NCI-H1694 (cell line): Measurements from ENCODE around the gene KCNIP3.
"Not testable (repeated sequence)": the region's sequence is repeated elsewhere in the genome, so short reads cannot be mapped to it uniquely, and the experiment has no call there.

Source experiments
- DNase-seq: peaks from one replicate; lab custom pipeline; 2025; lab: John Stamatoyannopoulos, UW

KCNIP3 gene

DNA sequence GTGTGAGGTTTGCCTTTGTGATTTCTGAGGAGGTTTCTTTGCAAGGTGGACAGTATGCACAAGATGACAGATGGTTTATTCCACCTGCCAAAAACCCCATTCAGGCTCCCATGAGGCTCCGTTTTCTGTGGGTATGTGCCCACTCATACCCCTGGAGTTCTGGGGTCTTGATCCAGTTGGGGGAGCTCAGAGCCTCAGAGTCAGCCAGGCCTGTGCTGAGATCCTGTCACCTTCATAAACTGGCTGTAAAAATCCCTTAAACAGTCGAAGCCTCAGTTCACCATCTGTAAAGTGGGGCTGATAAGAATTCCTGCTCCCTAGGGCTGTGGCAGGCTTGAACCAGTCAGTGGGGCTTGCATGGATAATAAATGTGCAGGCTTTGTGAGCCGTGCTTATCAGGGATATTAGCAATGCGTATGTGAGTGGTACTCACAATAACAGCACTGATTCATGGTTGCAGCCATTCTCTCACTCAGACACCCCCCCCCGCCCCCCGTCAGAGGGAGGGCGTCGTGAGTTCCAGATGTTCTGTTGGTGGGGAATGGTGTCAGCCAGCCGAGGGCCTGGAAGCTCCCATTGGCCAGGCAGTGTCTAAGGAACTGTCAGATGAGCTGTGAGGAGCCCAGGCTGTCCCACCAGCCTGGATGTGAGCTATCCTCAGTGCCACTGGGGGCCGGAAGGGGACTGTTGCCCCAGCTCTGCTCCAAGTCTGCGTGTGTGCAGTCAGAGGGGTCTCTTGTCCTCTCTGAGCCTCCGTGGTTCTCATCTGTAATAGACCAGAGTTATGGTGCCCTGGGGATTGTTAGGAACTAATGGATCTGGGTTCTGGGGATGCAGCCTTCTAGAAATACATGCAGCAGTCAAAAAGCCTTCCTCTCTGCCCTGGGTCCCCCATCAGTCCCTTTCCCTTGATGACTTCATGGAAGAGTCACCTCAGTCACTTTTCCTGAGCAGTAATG lies 51.7 kb downstream of the KCNIP3 start:
- no peak for DNase-seq

DNA sequence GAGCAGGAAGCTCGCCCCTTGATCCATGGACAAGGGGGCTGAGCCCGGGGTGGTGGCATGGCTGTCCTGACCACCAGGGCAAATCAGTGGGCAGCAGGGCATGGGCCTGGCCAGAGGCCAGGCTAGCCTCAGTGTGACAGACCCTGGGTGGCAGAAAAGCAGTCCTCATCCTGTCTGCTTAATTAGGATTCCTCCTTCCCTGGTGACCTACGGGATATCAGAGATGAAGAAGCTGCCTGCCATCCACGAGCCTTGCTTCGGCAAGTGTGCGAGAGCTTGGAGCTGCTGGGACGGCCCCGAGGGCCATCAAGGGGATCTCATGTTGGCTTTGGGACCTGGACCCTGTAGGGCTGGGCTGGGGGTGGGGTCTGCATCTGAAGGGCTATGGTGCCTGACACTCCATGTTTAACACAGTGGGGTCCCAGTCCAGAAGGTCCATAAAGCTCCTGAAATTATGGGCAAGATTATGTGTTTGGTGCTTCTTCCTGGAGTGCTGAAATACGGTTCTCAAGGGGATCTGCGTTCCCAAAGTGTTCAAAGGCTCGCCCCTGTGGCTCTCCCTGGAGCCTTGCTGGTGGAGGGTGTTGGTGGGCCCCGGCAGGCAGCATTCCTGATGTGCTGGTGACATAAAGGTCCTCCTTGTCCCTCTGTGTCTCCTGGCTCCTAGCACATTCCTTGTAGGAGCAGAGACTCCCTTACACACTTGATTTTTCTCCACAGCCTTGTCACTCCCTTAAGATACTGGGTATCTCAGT lies 52.6 kb downstream of the KCNIP3 start:
- no peak for DNase-seq

DNA sequence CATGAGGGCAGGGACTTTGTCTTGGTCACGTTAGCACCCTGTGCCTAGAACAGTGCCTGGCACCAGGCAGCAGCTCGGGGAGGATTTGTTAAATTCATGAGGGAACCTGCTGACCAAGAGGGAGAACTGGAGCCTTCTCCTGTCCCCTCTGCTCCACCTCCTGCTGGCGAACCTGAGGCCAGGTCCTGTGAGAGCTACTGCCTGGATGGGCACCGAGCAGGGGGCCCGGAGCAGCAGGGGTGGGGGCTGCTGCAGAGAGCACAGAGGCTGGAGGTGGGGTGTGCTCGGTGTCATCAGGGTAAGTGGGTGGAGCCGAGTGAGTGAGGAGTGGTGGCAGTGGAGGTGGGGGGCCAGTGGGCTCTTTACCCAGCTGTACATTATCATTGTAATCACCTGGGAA lies 53.2 kb downstream of the KCNIP3 start:
- DNase-seq = no peak

DNA sequence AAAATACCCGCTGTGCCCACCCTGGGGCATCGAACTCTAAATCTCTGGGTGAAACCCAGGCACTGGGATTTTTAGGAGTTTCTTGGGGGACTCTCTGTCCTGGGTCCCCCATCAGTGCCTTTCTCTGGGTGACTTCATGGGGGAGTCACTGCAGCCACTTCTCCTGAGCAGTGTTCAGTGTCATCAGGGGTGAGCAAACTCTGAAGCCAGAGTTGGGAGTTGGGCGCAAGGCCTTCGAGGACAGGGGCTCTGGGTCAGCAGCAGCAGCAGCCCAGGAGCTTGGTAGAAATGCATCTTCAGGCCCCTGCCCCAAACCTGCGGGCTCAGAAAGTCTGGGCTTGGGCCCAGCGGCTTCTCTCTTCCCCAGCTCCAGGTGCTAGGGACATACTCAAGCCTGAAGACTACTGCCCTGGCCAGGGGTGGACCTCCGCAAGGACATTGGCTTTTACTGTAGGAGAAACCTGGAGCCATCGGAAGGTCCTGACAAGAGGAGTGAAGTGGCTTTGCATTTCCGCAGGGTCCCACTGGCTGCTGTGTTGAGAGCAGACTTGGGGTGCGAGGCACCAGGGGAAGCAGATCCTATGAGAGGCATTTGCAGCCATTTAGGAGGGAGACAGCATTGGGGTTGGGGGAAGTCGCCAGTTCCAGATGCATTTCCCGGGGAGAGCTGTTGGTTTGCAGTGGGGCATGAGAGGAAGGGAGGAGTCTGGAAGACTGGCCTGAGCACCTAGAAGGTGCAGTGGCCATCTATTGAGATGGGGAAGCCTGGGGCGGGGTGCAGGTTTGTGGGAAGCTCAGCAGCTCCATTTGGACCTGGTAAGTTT lies 53.8 kb downstream of the KCNIP3 start:
- DNase-seq = no peak

DNA sequence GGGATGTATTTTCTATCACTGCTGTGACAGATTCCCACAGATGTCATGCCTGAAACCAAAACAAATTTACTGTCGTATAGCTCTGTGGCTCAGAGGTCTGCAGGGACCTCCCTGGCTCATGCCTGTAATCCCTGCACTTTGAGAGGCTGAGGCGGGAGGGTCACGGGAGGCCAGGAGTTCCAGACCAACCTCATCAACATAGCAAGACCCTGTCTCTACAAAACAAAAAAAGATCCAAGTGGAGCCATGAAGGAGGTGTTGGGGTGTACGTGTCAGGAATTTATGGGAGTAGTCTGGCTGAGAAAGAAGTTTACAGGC lies 54.4 kb downstream of the KCNIP3 start:
- DNase-seq = no peak

DNA sequence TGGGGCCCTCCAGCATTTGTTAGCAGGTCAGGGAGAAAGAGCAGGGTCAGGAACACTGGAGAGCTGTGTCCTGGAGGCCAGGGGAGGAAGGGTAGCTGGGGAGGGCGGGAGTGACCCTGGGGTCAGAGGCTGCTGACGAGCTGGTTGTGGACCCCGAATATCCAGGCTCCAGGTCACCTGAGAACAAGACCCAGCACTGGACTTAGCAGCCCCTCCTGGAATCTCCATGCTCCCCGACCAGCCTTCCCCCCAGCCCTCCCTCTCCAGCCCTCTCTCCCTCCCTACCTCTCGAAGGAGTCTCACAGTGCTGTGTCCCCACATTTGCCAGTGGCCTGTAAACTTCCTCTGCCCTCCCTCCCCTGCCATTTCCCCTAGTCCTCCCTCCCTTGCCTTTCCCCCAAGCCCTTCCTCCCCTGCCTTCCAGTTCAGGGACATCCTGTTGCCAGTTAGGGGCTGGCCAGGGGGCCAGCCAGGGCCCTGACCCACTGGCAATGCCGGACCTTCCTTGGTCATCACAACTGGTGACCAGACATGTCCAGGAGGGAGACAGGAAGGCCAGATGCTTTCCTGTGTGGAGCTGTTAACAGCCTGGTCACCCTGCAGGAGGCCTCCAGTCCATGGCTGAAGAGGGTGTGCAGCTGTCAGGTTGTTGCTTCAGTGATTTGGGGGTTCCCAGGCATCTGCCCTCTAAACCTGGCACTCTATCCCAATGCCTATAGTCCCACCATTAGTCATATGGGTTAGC lies 55.3 kb downstream of the KCNIP3 start:
- DNase-seq = no peak

DNA sequence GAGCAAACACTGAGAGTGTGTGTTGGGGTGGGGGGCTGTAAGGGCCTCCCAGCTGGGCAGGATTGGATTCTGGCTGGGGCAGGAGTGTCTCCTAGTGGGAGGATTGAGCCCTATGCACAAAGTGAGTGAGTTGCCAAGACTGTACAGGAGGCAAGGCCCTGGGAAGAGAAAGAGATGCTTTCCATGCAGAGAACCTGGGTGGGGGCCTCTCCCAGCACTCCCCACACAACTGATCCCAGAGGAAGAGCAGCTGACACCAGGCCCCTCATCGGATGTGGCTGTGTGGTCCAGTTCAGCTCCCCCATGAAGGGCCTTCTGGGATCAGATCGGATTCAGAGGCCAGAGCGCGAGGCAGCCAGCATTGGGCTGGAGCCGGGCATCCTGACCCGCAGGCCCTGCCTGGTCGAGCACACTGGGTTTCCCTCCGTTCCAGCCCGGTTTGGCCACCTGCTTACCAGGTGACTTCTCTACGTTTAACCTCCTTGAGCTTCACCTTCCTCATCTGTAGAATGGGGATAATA lies 56.0 kb downstream of the KCNIP3 start:
- no peak for DNase-seq

DNA sequence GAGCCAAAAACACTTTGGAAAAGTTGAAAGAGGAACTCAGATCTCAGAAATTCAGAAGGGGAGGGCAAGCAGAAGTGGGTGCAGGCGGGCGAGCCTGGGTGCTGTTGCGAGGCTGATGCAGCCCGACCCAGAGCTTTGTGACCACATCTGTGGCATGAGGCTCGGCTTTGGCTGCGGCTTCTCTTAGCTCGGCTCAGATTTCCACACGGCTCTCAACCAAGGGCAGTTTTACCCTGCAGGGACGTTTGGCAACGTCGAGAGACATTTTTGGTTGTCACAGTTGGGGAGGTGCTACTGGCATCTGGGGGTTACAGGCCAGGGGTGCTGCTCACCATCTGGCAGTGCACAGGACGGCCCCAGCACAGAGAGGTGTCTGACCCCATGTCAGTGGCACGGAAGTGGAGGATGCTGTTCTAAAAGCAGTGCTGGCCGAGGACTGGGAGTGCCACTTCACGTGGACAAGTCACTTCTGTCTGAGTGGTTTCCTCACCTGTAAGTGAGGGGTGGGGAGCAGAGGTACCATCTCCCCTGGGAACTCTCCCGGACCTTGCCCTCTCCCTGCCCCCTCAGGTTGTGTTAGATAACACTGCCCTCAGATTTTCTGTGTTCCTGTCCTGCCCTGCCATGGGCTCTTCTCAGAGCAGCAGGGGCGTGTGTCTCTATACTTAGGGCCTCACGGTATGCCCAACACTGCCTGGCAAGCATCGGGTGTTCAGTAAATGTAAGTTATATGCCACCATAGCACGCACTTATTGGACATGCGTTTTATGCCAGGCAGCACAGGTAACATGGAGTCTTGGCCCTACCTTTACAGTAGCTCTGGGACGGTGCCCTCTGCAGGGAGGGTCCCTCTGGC lies 56.7 kb downstream of the KCNIP3 start:
- no peak for DNase-seq

DNA sequence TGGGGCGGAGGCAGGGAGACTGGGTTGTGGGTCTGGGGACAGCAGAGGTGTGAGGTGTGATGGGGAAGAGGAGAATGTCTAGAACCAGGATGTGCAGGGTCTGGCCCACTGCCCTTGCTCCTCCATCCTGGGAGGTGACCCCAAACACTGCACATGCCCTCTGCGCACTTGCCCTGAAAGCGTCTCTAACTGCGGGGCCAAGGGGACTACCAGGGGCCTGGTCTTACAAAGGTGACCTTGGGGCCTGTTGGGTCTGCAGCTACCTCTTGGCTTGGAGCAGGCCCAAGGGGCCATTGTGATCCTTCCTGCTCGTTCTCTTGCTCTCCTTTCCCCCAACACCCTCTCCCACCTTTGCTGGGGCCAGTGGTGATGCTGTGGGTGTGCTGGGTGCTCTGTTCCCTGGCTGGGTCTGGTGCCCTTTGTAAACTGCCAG lies 57.3 kb downstream of the KCNIP3 start:
- no peak for DNase-seq

DNA sequence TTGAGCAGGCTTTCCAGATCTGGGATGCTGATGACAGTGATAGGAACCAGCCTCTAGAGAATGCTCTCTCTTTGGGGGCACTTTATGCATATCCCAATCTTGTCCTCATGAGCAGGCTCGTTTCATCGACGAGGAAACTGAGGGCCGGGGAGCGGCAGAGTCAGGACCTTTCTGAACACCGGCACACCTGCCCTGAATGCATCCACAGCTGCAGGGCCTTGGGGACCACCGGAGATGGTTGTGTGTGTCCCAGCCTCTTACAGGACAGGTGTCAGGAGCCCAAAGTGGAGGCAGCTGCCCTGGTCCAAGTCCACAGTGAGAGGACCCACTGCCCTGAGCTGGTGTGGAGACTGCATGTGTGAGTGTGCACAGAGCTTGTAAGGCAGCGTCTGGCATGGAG lies 57.8 kb downstream of the KCNIP3 start:
- DNase-seq = no peak

DNA sequence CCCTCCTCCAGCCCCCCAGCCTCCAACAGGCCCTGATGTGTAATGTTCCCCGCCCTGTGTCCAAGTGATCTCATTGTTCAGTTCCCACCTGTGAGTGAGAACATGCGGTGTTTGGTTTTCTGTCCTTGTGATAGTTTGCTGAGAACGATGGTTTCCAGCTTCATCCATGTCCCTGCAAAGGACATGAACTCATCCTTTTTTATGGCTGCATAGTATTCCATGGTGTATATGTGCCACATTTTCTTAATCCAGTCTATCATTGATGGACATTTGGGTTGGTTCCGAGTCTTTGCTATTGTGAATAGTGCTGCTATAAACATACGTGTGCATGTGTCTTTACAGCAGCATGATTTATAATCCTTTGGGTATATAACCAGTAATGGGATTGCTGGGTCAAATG lies 58.3 kb downstream of the KCNIP3 start:
- not testable (repeated sequence) for DNase-seq

DNA sequence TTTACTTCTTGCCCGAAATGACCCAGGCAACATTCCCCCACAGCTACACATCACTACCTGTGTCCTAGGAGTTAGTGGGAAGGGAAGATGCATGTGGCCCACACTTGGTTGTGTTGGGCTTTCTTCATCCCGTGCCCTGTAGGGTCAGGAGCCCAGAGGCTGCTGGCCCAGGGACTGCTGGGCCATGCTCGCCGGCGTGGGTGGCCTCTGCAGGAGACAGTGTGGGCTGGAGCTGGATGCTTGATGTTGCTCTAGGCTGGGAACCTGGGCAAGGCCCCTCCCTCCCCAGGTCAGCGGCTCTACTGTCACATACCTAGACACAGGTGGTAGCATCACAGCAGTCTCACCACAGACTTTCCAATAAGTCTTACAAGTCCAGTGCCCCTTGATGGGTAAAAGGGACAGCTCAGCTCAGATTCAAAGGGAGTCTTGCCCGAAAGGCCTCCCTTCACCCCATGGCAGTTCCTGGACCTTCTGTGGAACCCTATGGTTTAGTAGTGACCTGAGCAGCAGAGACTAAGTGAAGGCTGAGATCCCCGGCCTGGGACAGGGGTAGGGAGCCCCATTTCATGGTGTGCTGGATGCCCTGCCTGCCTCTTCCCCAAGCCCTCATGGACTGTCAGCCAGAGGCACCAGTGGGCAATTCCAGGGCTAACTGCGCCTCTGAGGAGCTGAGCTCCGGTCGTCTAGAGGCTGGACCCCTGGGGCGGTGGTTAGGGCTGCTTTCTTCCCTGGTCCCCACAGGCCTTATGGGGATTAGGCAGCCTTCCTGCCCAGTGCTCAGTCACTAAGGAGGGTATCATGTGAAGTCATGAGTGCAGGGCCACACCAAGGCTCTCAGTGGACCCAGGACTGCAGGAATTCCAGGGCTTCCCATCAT lies 59.9 kb downstream of the KCNIP3 start:
- no peak for DNase-seq

DNA sequence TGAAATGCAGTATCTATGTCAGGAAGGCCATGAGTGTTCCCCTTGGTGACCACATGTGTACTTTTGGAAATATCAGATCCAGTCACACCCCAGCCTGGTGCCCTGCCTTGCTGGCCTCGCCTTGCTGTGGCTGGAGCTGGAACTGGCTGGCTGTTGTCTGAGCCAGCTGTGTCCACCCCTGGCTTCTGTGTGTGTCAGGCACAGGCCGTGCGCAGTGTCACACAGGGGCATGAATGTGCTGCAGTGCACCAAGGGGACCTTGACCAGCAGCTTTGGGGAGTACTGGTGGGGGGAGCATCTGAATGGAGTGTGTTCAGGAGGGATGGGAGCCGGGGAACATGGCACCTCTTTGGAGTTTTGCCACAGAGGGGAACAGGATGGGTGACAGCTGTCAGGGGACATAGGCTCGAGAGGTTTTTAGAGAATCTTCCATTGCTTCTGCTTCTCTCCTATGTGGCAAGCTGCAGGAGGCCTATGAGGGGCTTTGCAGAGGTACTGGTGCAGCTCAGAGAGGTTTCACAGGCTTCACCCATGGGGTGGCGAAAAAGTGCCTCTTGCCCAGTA lies 60.7 kb downstream of the KCNIP3 start:
- no peak for DNase-seq

DNA sequence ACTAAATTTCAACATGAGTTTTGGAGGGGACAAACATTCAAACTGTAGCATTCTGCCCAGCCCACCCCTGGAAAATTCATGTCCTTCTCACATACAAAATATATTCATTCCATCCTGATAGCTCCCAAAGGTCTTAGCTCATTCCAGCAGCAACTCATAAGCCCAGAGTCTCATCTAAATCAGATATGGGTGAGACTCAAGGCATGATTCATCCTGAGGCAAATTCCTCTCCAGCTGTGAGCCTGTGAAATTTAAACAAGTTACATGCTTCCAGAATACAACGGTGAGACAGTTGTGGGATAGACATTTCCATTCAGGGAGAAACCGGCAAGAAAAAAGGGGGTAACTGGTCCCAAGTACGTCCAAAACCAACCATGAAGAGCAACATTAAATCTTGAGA lies 61.9 kb downstream of the KCNIP3 start:
- no peak for DNase-seq

DNA sequence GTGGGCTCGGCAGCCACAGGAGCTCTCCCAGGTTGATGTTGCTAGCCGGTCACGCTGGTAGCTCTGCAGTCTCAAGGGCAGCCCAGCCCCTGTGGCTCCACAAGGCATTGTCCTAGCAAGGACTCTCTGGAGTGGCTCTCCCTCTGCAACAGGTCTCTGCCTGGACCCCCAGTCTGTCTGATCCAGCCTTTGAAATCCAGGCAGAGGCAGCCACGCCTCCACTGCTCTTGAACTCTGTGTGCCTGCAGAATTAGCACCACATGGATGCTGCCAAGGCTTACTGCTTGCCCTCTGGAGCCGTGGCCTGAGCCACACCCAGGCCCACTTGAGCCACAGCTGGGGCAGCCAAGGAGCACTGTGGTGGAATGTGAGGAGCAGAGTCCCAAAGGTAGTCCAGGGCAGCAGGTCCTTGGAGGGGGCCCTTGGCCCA lies 62.4 kb downstream of the KCNIP3 start:
- no peak for DNase-seq

DNA sequence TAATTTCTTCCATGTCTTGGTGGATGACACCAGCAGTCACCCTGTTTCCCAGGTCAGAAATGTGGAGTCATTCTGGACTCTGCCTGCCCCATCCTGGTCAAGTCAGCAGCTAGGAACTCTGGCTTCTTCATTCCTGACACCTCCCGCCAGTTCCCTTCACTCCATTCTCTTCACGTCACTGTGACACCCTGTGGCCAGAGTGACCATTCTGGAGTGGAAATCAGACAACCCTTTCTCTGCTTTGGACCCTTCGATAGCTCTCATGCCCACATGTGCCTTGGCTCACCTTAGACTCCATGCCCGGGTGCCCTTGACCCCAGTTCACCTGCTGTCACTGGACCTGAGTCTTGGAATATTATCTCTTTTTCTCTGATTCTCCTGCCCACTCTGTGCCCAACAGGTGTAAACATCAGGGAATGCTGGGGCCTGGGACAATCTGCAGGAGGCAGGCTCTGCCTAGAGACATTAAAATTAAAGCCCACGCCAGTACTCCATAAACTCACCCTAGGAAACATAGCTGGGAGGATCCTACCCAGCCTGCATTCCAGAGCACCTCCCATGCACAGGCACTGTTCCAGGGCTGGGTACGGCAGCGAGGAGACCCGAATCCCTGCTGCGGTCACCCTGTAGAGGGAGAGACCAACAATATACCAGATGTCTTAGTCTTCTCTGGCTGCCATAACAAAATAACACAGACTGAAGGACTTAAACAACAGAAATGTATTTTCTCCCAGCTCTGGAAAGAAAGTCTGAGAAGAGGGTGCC lies 64.3 kb downstream of the KCNIP3 start:
- DNase-seq = no peak

DNA sequence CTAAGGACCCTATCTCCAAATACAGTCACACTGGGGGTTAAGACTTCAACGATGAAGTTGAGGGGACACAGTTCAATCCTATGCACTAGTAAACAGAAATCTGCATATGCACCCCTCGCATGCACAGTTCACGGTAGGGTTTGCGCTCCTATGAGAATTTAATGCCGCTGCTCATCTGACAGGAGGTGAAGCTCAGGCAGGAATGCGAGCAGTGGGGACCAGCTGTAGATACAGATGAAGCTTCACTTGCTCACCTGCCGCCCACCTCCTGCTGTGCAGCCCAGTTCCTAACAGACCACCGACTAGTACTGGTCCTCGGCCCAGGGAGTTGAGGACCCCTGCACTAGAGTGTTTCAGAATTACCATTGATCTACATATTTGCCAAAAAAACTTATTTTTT lies 65.3 kb downstream of the KCNIP3 start:
- DNase-seq = no peak

DNA sequence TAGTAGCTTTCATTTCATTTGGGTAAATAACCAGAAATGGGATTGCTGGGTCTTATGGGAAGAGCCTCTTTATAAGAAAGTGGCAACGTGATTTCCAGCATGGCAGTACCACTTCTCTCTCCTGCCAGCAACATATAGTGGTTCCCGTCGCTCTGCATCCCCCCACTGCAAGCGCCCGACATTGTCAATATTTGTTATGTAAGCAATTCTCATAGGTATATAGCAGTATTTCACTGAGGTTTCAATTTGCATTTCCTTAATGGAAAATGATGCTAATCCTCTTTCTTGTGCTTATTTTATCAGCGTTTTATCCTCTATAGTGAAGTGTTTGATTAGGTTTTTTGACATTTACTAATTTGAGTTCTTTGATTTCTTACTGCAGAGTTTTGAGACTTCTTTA lies 69.4 kb downstream of the KCNIP3 start:
- no peak for DNase-seq
